VCaP (cell line): ENCODE results near the gene CST3.

Experiments used
- H3K27ac ChIP-seq: fragments of 450-650 bp; 2 replicates; pipeline ENCODE4 v1.5.1; 2017
- TF ChIP-seq, protein P1 (sequence below): fragments of 450-650 bp; conservative IDR thresholded peaks from 2 replicates; pipeline ENCODE4 v1.5.1; 2017; ENCODE audit warnings: mild to moderate bottlenecking, moderate library complexity

The CST3 gene

GRCh38 chr20:23679133-23680092, 41.7 kb upstream of the CST3 start:
- H3K27ac ChIP-seq, result no peak overlapping the region
- TF ChIP-seq, protein P1, sequence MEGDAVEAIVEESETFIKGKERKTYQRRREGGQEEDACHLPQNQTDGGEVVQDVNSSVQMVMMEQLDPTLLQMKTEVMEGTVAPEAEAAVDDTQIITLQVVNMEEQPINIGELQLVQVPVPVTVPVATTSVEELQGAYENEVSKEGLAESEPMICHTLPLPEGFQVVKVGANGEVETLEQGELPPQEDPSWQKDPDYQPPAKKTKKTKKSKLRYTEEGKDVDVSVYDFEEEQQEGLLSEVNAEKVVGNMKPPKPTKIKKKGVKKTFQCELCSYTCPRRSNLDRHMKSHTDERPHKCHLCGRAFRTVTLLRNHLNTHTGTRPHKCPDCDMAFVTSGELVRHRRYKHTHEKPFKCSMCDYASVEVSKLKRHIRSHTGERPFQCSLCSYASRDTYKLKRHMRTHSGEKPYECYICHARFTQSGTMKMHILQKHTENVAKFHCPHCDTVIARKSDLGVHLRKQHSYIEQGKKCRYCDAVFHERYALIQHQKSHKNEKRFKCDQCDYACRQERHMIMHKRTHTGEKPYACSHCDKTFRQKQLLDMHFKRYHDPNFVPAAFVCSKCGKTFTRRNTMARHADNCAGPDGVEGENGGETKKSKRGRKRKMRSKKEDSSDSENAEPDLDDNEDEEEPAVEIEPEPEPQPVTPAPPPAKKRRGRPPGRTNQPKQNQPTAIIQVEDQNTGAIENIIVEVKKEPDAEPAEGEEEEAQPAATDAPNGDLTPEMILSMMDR, result no peak

DNA sequence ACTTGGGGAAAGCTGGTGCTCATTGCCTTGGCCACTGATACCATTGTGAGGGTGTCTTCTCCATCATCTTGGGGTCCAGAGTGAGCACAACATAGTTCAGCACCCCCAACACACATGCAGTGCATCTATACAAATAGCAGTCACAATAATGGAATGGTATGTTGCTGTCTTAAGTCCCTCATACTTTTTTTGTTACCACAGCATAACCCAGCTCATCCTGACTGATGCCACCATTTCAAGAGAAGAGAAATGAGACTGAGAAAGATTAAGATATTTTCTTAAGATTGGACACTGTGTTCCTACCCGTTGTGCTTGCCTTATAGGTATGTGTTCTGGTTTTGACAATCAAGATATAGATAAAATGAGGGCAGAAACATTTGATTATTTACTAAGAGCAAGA, 35.5 kb upstream of the CST3 start:
- TF ChIP-seq, protein P1, result no peak
- no peak overlapping the region for H3K27ac ChIP-seq

DNA sequence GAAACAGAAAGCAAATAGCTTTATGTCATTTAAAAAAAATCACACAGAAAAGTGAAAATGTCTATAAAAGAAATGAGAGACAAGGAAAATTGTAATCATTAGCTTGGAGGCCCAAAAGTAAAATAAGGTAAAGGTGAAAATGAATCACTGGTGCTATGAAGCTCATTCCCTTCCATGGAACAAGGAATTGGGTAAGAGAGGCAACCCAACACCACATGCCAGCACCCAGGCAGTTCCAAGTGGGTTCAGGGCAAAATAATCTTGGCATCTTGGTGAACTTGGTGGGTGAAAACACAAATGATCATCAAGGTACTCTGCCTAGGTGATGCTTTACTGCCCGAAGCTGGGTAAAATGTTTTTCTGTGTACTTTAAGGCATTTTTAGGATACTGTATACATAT, 34.4 kb upstream of the CST3 start:
- no peak overlapping the region for H3K27ac ChIP-seq
- TF ChIP-seq, protein P1, result no peak

DNA sequence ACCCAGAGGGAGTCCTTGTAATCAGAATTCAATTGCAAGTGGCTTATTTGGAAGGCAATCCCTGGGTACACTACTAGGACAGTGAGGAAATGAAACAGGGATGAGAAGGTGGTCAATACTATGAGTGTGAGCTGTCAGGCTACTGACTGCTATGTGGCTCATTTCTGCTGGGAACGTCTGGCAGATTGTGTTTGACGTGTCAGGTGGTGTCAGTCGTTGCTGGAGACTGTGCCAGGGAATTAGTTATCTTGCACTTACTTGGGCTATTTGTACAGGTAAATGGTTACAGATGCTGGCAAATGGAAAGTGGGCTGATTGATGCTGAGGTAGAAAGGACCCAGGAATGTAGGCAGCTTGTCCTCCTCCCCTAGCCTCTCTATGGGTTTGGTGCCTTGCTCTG, 33.7 kb upstream of the CST3 start:
- TF ChIP-seq, protein P1, result no peak
- no peak overlapping the region for H3K27ac ChIP-seq

DNA sequence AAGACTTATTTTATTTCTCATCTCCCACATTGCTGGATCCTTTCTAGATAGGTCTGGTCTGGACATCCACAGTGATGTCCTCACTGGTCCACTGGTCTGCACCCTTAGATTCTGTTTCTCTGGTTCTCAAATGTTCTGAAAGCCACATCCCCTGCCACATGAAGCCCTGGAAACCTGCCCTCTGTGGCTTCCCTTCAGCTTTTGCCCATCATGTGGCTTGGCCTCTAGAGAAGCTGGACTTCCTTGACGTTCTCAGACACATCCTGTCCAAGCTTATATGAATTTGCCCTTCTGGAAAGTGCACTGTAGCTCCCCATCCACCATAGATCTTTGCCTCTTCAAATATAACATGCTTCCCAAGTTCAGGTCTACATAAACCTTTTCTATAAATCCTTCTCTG, 32.6 kb upstream of the CST3 start:
- TF ChIP-seq, protein P1, result no peak
- no peak overlapping the region for H3K27ac ChIP-seq

GRCh38 chr20:23669866-23670265, 32.1 kb upstream of the CST3 start:
- TF ChIP-seq, protein P1, result no peak
- H3K27ac ChIP-seq, result no peak overlapping the region

DNA sequence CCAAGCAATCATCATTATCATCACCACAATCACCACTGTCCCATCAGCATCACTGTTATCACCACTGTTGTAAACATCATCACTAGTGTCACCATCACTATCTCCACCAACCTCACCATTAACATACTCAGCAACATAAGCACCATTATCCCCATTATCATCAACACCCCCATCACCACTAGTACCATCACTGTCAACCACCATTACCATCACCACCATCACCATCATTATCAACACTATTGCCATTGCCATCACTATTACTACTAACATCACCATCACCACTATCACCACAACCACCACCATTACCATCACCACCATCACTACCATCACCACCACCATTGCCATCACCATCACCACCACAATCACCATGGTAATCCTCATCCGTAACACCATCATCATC, 31.6 kb upstream of the CST3 start:
- H3K27ac ChIP-seq, result no peak overlapping the region
- TF ChIP-seq, protein P1, result no peak
